Measurements from ENCODE around the gene SLC12A2. TPM values are rescaled to one million over a fixed set of nuclear protein-coding genes. Genes with fewer than 3 reads are reported as not detected.

The SLC12A2 gene
- total RNA-seq, 1 donor from 2014 or later = 14.5 TPM

GRCh38 chr5:128109138-128109537 lies 25.6 kb downstream of the SLC12A2 start:
- no peak for TF ChIP-seq CTCF (IDR thresholded peaks at IDR 0.05; ENCODE audit: insufficient read depth, low read length, severe bottlenecking)
- Histone ChIP-seq H3K4me3 (ENCODE audit: low read depth, low read length) (no peak overlapping the region), H3K36me3 (ENCODE audit: control insufficient read depth, insufficient read depth, low read length) (no peaks in the 10 kb centered on the region), H3K27me3 (ENCODE audit: control insufficient read depth, insufficient read depth, low read length) (no peaks in the 10 kb centered on the region)
- FAIRE-seq (no peak), DNase-seq (ENCODE audit: low read depth) (no peak)

GRCh38 chr5:128109766-128110165 lies 26.2 kb downstream of the SLC12A2 start:
- peak; percentile 62 for FAIRE-seq
- no peaks in the 10 kb centered on the region for H3K27me3 ChIP-seq (ENCODE audit: control insufficient read depth, insufficient read depth, low read length)
- no peak for TF ChIP-seq CTCF (IDR thresholded peaks at IDR 0.05; ENCODE audit: insufficient read depth, low read length, severe bottlenecking)

GRCh38 chr5:128111818-128112448 lies 28.4 kb downstream of the SLC12A2 start:
- Histone ChIP-seq H3K27me3 (ENCODE audit: control insufficient read depth, insufficient read depth, low read length) (no peaks in the 10 kb centered on the region), H3K36me3 (ENCODE audit: control insufficient read depth, insufficient read depth, low read length) (peaks cover 1% of the 10 kb centered on the region), H3K4me3 (ENCODE audit: low read depth, low read length) (no peak overlapping the region)
- TF ChIP-seq CTCF (IDR thresholded peaks at IDR 0.05; ENCODE audit: insufficient read depth, low read length, severe bottlenecking) = no peak
- peak; percentile 59 for DNase-seq (ENCODE audit: low read depth)
- no peak for FAIRE-seq

More at GRCh38 chr5:128109766-128110165, 26.2 kb downstream of the SLC12A2 start:
- no peak overlapping the region for H3K4me3 ChIP-seq (ENCODE audit: low read depth, low read length)
- DNase-seq (ENCODE audit: low read depth) = no peak
- peaks cover under 1% of the 10 kb centered on the region for H3K36me3 ChIP-seq (ENCODE audit: control insufficient read depth, insufficient read depth, low read length)

GRCh38 chr5:128116445-128116844 lies 32.9 kb downstream of the SLC12A2 start:
- TF ChIP-seq CTCF (IDR thresholded peaks at IDR 0.05; ENCODE audit: insufficient read depth, low read length, severe bottlenecking) = no peak
- no peak overlapping the region for H3K4me3 ChIP-seq (ENCODE audit: low read depth, low read length)
- H3K36me3 ChIP-seq (ENCODE audit: control insufficient read depth, insufficient read depth, low read length) = peaks cover 1% of the 10 kb centered on the region
- FAIRE-seq = no peak
- no peak for DNase-seq (ENCODE audit: low read depth)
- no peaks in the 10 kb centered on the region for H3K27me3 ChIP-seq (ENCODE audit: control insufficient read depth, insufficient read depth, low read length)

GRCh38 chr5:128118214-128118613 lies 34.6 kb downstream of the SLC12A2 start:
- DNase-seq (ENCODE audit: low read depth) (no peak), FAIRE-seq (no peak)
- Histone ChIP-seq H3K27me3 (ENCODE audit: control insufficient read depth, insufficient read depth, low read length) (no peaks in the 10 kb centered on the region), H3K4me3 (ENCODE audit: low read depth, low read length) (no peak overlapping the region), H3K36me3 (ENCODE audit: control insufficient read depth, insufficient read depth, low read length) (peaks cover 1% of the 10 kb centered on the region)
- no peak for TF ChIP-seq CTCF (IDR thresholded peaks at IDR 0.05; ENCODE audit: insufficient read depth, low read length, severe bottlenecking)

GRCh38 chr5:128121651-128122050 lies 38.1 kb downstream of the SLC12A2 start:
- no peak for TF ChIP-seq CTCF (IDR thresholded peaks at IDR 0.05; ENCODE audit: insufficient read depth, low read length, severe bottlenecking)
- peak; percentile 55 for DNase-seq (ENCODE audit: low read depth)
- FAIRE-seq = no peak

More at GRCh38 chr5:128121651-128122050, 38.1 kb downstream of the SLC12A2 start:
- H3K27me3 ChIP-seq (ENCODE audit: control insufficient read depth, insufficient read depth, low read length) = no peaks in the 10 kb centered on the region
- no peak overlapping the region for H3K4me3 ChIP-seq (ENCODE audit: low read depth, low read length)
- no peaks in the 10 kb centered on the region for H3K36me3 ChIP-seq (ENCODE audit: control insufficient read depth, insufficient read depth, low read length)
